SU-DHL-6 (cell line): ENCODE data around the gene CTDSP1.

ENCODE experiments used
- EZH2phosphoT487 ChIP-seq: fragments of 200-600 bp; sonication (generic), shearing (Covaris generic); conservative IDR thresholded peaks from 2 replicates; pipeline ENCODE4 v1.6.1; 2018; ENCODE audit warnings: mild to moderate bottlenecking, antibody characterized with exemption, low read length, moderate library complexity, mixed read lengths
- TF ChIP-seq, protein P1 (sequence below): fragments of 200-600 bp; sonication (generic); IDR thresholded peaks from one replicate; pipeline ENCODE4 v1.5.1; 2017; ENCODE audit warnings: antibody characterized with exemption, mild to moderate bottlenecking, low read length, moderate library complexity; ENCODE audit not compliant: insufficient read depth, poor library complexity, severe bottlenecking

DNA sequence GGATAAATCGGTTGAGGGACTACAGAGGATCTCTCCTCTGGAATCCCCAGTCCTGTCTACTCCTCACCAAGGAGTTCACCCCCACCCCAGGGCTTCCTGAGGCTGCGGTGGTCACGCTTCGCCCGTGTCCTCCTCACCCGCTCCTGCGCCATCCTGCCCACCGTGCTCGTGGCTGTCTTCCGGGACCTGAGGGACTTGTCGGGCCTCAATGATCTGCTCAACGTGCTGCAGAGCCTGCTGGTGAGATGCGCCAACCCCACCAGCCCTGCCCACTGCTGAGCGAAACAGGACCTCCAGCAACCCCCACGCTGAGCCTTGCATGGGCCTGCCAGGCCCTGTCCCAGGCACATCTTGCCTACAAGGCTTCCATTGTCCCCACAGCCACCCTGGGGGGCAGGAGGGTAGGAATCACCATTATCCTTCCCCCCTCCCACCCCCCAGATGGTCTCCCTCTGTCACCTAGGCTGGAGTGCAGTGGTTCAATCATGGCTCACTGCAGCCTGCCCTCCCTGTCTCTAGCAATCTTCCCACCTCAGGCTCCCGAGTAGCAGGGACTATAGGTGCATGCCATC is 6.7 kb upstream of the CTDSP1 start:
- TF ChIP-seq, protein P1, sequence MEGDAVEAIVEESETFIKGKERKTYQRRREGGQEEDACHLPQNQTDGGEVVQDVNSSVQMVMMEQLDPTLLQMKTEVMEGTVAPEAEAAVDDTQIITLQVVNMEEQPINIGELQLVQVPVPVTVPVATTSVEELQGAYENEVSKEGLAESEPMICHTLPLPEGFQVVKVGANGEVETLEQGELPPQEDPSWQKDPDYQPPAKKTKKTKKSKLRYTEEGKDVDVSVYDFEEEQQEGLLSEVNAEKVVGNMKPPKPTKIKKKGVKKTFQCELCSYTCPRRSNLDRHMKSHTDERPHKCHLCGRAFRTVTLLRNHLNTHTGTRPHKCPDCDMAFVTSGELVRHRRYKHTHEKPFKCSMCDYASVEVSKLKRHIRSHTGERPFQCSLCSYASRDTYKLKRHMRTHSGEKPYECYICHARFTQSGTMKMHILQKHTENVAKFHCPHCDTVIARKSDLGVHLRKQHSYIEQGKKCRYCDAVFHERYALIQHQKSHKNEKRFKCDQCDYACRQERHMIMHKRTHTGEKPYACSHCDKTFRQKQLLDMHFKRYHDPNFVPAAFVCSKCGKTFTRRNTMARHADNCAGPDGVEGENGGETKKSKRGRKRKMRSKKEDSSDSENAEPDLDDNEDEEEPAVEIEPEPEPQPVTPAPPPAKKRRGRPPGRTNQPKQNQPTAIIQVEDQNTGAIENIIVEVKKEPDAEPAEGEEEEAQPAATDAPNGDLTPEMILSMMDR = no peak
- no peak for TF ChIP-seq EZH2phosphoT487
